Measurements from ENCODE around the gene MAP2K3. TPM values are rescaled to one million over a fixed set of nuclear protein-coding genes. Genes with fewer than 3 reads are reported as not detected.
"Not testable (repeated sequence)": the region's sequence is repeated elsewhere in the genome, so short reads cannot be mapped to it uniquely, and the experiment has no call there.

MAP2K3 gene
- total RNA-seq, 2 experiments from 2014 or later = 151 to 153 TPM

- ChIA-PET POLR2A (interaction anchor here (1.2 kb wide), 2 partner anchors 10 to 14 kb away, joined by 3 to 6 read pairs; no protein-coding TSS in a partner anchor), CTCF (interaction anchor here (0.6 kb wide), 1 partner anchor 190 kb away, joined by 3 read pairs; no protein-coding TSS in a partner anchor)
- no peak for DNase-seq
- TF ChIP-seq CTCF (IDR thresholded peaks at IDR 0.05) = no peak
- no peak for ATAC-seq
- no peak overlapping the region for H3K27ac Mint-ChIP-seq
- no peaks in the 10 kb centered on the region for H3K27me3 Mint-ChIP-seq
- peaks cover 2% of the 10 kb centered on the region for H3K9me3 Mint-ChIP-seq
- H3K4me1 Mint-ChIP-seq (ENCODE audit: low read depth) = no peaks in the 10 kb centered on the region
- peaks cover 57% of the 10 kb centered on the region for H3K36me3 Mint-ChIP-seq (ENCODE audit: low read depth)
- no peak overlapping the region for H3K4me3 Mint-ChIP-seq
- intact Hi-C loops (cut with micrococcal nuclease) = no loop called here
These were observed 17.4 kb downstream of the MAP2K3 start for GRCh38 chr17:21301593-21302550.

- TF ChIP-seq CTCF (IDR thresholded peaks at IDR 0.05) = no peak
These were observed 18.4 kb downstream of the MAP2K3 start for GRCh38 chr17:21302711-21303425.

GRCh38 chr17:21303441-21304065 lies 19.0 kb downstream of the MAP2K3 start:
- Mint-ChIP-seq H3K4me3 (no peak overlapping the region), H3K27me3 (no peaks in the 10 kb centered on the region), H3K4me1 (ENCODE audit: low read depth) (no peaks in the 10 kb centered on the region), H3K27ac (no peak overlapping the region), H3K36me3 (ENCODE audit: low read depth) (peaks cover 63% of the 10 kb centered on the region), H3K9me3 (peaks cover 2% of the 10 kb centered on the region)
- intact Hi-C loops (cut with micrococcal nuclease) = no loop called here
- no peak for DNase-seq
- ChIA-PET POLR2A (no interaction called here), CTCF (interaction anchor here (0.8 kb wide), 1 partner anchor 24 kb away, joined by 3 read pairs; no protein-coding TSS in a partner anchor)
- no peak for ATAC-seq
- TF ChIP-seq CTCF (IDR thresholded peaks at IDR 0.05) = no peak

More at GRCh38 chr17:21302711-21303425, 18.4 kb downstream of the MAP2K3 start:
- H3K4me3 Mint-ChIP-seq = no peak overlapping the region
- intact Hi-C loops (cut with micrococcal nuclease) = no loop called here
- CTCF ChIA-PET = interaction anchor here (0.8 kb wide), 1 partner anchor 23 kb away, joined by 3 read pairs; no protein-coding TSS in a partner anchor
- no peaks in the 10 kb centered on the region for H3K4me1 Mint-ChIP-seq (ENCODE audit: low read depth)
- H3K27ac Mint-ChIP-seq = no peak overlapping the region
- no peaks in the 10 kb centered on the region for H3K27me3 Mint-ChIP-seq
- POLR2A ChIA-PET = interaction anchor here (1.2 kb wide), 1 partner anchor 15 kb away, joined by 6 read pairs; no protein-coding TSS in a partner anchor
- peaks cover 2% of the 10 kb centered on the region for H3K9me3 Mint-ChIP-seq
- DNase-seq = no peak
- H3K36me3 Mint-ChIP-seq (ENCODE audit: low read depth) = peaks cover 59% of the 10 kb centered on the region
- no peak for ATAC-seq

- ChIA-PET CTCF (no interaction called here), POLR2A (no interaction called here)
- Mint-ChIP-seq H3K27me3 (no peaks in the 10 kb centered on the region), H3K27ac (no peak overlapping the region), H3K36me3 (ENCODE audit: low read depth) (peaks cover 65% of the 10 kb centered on the region), H3K4me1 (ENCODE audit: low read depth) (no peaks in the 10 kb centered on the region), H3K9me3 (peaks cover 3% of the 10 kb centered on the region), H3K4me3 (no peak overlapping the region)
- DNase-seq (no peak), ATAC-seq (no peak)
- no peak for TF ChIP-seq CTCF (IDR thresholded peaks at IDR 0.05)
- intact Hi-C loops (cut with micrococcal nuclease) = no loop called here
These were observed 19.6 kb downstream of the MAP2K3 start for GRCh38 chr17:21304091-21304490.

GRCh38 chr17:21304551-21305151 lies 20.1 kb downstream of the MAP2K3 start:
- POLR2A ChIA-PET; H3K9me3 Mint-ChIP-seq; DNase-seq; intact Hi-C loops (cut with micrococcal nuclease); ATAC-seq; H3K4me3 Mint-ChIP-seq; H3K27me3 Mint-ChIP-seq; H3K4me1 Mint-ChIP-seq (ENCODE audit: low read depth); CTCF ChIA-PET; H3K27ac Mint-ChIP-seq: not testable (repeated sequence)
- H3K36me3 Mint-ChIP-seq (ENCODE audit: low read depth) = peaks cover 68% of the 10 kb centered on the region

- DNase-seq; CTCF ChIA-PET; intact Hi-C loops (cut with micrococcal nuclease); H3K4me3 Mint-ChIP-seq; H3K27me3 Mint-ChIP-seq; H3K9me3 Mint-ChIP-seq; POLR2A ChIA-PET; H3K4me1 Mint-ChIP-seq (ENCODE audit: low read depth); H3K27ac Mint-ChIP-seq; ATAC-seq: not testable (repeated sequence)
- H3K36me3 Mint-ChIP-seq (ENCODE audit: low read depth) = peaks cover 70% of the 10 kb centered on the region
These were observed 21.1 kb downstream of the MAP2K3 start for GRCh38 chr17:21305431-21306180.
